MM.1S (cell line): ENCODE measurements around the gene PLAA.

Experiments
- DNase-seq: peaks from one replicate; pipeline ENCODE4 v3.0.0-alpha.2; 2015
- H2AFZ ChIP-seq: fragments of 300-600 bp; sonication (generic); 2 replicates; pipeline ENCODE4 v1.6.0; 2016; ENCODE audit warnings: antibody characterized with exemption, low read length
- H3F3A ChIP-seq: fragments of 300-600 bp; sonication (generic); 2 replicates; pipeline ENCODE4 v1.6.1; 2016; ENCODE audit warnings: mild to moderate bottlenecking, antibody characterized with exemption, low read length, moderate library complexity, mixed read lengths; ENCODE audit not compliant: insufficient read depth
- H3K27ac ChIP-seq: fragments of 300-600 bp; sonication (generic); 2 replicates; pipeline ENCODE4 v1.5.1; 2016; ENCODE audit warnings: mild to moderate bottlenecking, low read length
- H3K27me3 ChIP-seq: fragments of 300-600 bp; sonication (generic); replicated peaks from 2 replicates; pipeline ENCODE4 v1.6.0; 2016; ENCODE audit warnings: low read length; ENCODE audit not compliant: insufficient read depth
- H3K36me3 ChIP-seq: fragments of 300-600 bp; sonication (generic); replicated peaks from 2 replicates; pipeline ENCODE4 v1.6.1; 2016; ENCODE audit warnings: mild to moderate bottlenecking, low read length, mixed read lengths; ENCODE audit not compliant: insufficient read depth
- H3K4me1 ChIP-seq: fragments of 300-600 bp; sonication (generic); 2 replicates; pipeline ENCODE4 v1.6.1; 2016; ENCODE audit warnings: low read length, mixed read lengths
- H3K4me2 ChIP-seq: fragments of 300-600 bp; sonication (generic); 2 replicates; pipeline ENCODE4 v1.6.0; 2016; ENCODE audit warnings: low read depth, low read length
- H3K4me3 ChIP-seq: fragments of 300-600 bp; sonication (generic); 2 replicates; pipeline ENCODE4 v1.5.1; 2016; ENCODE audit warnings: low read length, mixed read lengths
- H3K79me2 ChIP-seq: fragments of 300-600 bp; sonication (generic); 2 replicates; pipeline ENCODE4 v1.6.1; 2016; ENCODE audit warnings: mixed run types, low read length, mixed read lengths
- H3K9ac ChIP-seq: fragments of 300-600 bp; sonication (generic); 2 replicates; pipeline ENCODE4 v1.6.1; 2016; ENCODE audit warnings: low read length, mixed read lengths
- H3K9me2 ChIP-seq: fragments of 300-600 bp; sonication (generic); replicated peaks from 2 replicates; pipeline ENCODE4 v1.6.1; 2016; ENCODE audit warnings: mild to moderate bottlenecking, low read length, mixed read lengths; ENCODE audit not compliant: insufficient read depth
- H3K9me3 ChIP-seq: fragments of 300-600 bp; sonication (generic); replicated peaks from 2 replicates; pipeline ENCODE4 v1.6.1; 2016; ENCODE audit warnings: mild to moderate bottlenecking, low read length, mixed read lengths; ENCODE audit not compliant: insufficient read depth
- H4K20me1 ChIP-seq: fragments of 300-600 bp; sonication (generic); 2 replicates; pipeline ENCODE4 v1.6.1; 2016; ENCODE audit warnings: mild to moderate bottlenecking, low read length, moderate library complexity, mixed read lengths; ENCODE audit not compliant: insufficient read depth
- EZH2 ChIP-seq: fragments of 300-600 bp; sonication (generic); optimal IDR thresholded peaks from 2 replicates; pipeline ENCODE3; 2017; ENCODE audit warnings: low read depth, mild to moderate bottlenecking, antibody characterized with exemption, low read length, mixed read lengths
- EZH2phosphoT487 ChIP-seq: fragments of 300-600 bp; sonication (generic); IDR thresholded peaks from 2 replicates; pipeline ENCODE4 v1.6.1; 2018; ENCODE audit warnings: antibody characterized with exemption, low read length
- TF ChIP-seq, protein P1 (sequence below): fragments of 300-600 bp; sonication (generic); IDR thresholded peaks from 2 replicates; pipeline ENCODE4 v1.5.1; 2016; ENCODE audit warnings: antibody characterized with exemption, low read length, mixed read lengths

The PLAA gene

DNA sequence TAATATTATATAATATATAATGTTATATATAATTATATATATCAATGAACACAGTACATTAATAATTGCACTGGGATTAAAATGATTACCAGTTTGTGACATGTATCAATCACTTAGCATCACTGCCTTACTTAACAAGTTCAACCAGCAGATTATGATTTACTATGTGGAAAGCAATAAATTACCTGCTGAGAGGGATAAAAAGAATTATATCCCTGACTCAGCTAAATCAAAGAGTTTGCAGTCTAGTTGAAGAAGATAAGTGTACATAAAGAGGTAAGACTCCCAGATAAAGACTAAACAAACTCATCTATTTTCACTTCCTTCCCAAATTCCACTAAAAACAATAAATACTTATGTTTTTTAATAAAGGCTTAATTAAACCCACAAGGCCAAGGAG lies 11.2 kb downstream of the PLAA start:
- peaks cover 6% of the 10 kb centered on the region; the same call in 1 of the 2 replicates for H4K20me1 ChIP-seq
- no peak overlapping the region for H3K4me2 ChIP-seq
- peaks cover 65% of the 10 kb centered on the region for H3K79me2 ChIP-seq

DNA sequence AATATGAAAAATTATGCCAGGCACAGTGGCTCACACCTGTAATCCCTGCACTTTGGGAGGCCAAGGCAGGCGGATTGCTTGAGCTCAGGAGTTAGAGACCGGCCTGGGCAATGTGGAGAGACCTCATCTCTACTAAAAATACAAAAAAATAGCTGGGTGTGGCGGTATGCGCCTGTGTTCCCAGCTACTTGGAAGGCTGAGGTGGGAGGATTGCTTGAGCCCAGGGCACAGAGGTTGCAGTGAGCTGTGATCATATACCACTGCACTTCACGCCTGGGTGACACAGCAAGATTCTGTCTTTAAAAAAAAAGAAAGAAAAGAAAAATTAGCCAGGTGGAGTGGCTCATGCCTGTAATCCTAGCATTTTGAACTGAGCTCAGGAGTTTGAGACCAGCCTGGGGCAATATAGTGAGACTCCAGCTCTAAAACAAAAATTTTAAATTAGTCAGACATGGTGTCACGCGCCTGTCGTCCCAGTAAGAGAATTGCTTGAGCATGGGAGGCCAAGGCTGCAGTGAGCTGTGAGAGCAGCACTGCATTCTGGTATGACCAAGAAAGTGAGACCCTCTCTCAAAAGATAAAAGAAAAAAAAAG lies 18.0 kb downstream of the PLAA start:
- no peak for TF ChIP-seq EZH2phosphoT487
- TF ChIP-seq, protein P1, sequence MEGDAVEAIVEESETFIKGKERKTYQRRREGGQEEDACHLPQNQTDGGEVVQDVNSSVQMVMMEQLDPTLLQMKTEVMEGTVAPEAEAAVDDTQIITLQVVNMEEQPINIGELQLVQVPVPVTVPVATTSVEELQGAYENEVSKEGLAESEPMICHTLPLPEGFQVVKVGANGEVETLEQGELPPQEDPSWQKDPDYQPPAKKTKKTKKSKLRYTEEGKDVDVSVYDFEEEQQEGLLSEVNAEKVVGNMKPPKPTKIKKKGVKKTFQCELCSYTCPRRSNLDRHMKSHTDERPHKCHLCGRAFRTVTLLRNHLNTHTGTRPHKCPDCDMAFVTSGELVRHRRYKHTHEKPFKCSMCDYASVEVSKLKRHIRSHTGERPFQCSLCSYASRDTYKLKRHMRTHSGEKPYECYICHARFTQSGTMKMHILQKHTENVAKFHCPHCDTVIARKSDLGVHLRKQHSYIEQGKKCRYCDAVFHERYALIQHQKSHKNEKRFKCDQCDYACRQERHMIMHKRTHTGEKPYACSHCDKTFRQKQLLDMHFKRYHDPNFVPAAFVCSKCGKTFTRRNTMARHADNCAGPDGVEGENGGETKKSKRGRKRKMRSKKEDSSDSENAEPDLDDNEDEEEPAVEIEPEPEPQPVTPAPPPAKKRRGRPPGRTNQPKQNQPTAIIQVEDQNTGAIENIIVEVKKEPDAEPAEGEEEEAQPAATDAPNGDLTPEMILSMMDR, result no peak
- no peak for TF ChIP-seq EZH2
- Histone ChIP-seq H3K9ac (no peak overlapping the region), H3K27me3 (no peaks in the 10 kb centered on the region), H3K79me2 (peaks cover 3% of the 10 kb centered on the region; the same call in 1 of the 2 replicates), H3K27ac (no peak overlapping the region), H3K9me2 (no peaks in the 10 kb centered on the region), H3F3A (no peaks in the 10 kb centered on the region), H2AFZ (no peak overlapping the region), H4K20me1 (no peaks in the 10 kb centered on the region), H3K36me3 (no peaks in the 10 kb centered on the region), H3K4me1 (no peaks in the 10 kb centered on the region), H3K9me3 (no peaks in the 10 kb centered on the region), H3K4me3 (no peak overlapping the region), H3K4me2 (no peak overlapping the region)
- DNase-seq, result no peak

More for the DNA sequence above, 11.2 kb downstream of the PLAA start:
- Histone ChIP-seq H3K4me1 (no peaks in the 10 kb centered on the region), H3K9me3 (no peaks in the 10 kb centered on the region), H3K9me2 (no peaks in the 10 kb centered on the region), H3K9ac (no peak overlapping the region), H3F3A (no peaks in the 10 kb centered on the region), H3K27ac (no peak overlapping the region), H3K4me3 (no peak overlapping the region), H3K36me3 (no peaks in the 10 kb centered on the region), H3K27me3 (no peaks in the 10 kb centered on the region), H2AFZ (no peak overlapping the region)
- DNase-seq, result no peak
- TF ChIP-seq EZH2phosphoT487 (no peak), EZH2 (no peak)
- TF ChIP-seq, protein P1, result no peak

DNA sequence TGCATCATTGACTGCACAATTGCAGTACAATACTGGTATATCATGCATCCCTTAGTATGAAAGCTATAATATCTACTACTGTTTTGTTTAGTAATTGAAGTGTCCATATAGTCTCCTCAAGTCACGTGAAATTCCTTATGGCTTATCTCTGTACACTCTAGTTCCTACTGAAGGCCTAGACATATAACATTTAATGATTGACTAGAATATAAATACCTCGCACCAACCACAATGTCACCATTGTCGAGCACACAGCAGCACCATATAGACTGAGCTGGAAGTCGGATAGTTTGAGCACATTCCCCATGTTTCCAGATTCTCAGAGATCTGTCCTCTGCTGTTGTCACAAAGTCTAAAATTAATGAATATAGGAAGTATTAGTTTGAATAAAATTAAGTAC lies 21.4 kb downstream of the PLAA start:
- no peaks in the 10 kb centered on the region for H3K9me2 ChIP-seq
- no peaks in the 10 kb centered on the region for H4K20me1 ChIP-seq
- TF ChIP-seq EZH2 (no peak), EZH2phosphoT487 (no peak)
- TF ChIP-seq, protein P1, result no peak
- no peak overlapping the region for H3K4me2 ChIP-seq
- no peaks in the 10 kb centered on the region for H3K9me3 ChIP-seq
- no peaks in the 10 kb centered on the region; the same call in 1 of the 2 replicates for H3K79me2 ChIP-seq
- H3F3A ChIP-seq, result no peaks in the 10 kb centered on the region
- no peak overlapping the region for H3K27ac ChIP-seq
- no peaks in the 10 kb centered on the region for H3K27me3 ChIP-seq
- no peak overlapping the region for H3K9ac ChIP-seq
- H3K4me1 ChIP-seq, result no peaks in the 10 kb centered on the region
- H3K36me3 ChIP-seq, result no peaks in the 10 kb centered on the region
- no peak overlapping the region for H3K4me3 ChIP-seq
- DNase-seq, result no peak
- no peak overlapping the region for H2AFZ ChIP-seq
